ENCODE results near the gene MGA. TPM values are rescaled to one million over a fixed set of nuclear protein-coding genes. Genes with fewer than 3 reads are reported as not detected.

MGA gene
- total RNA-seq, 1 experiment from 2014 or later = 35.9 TPM

DNA sequence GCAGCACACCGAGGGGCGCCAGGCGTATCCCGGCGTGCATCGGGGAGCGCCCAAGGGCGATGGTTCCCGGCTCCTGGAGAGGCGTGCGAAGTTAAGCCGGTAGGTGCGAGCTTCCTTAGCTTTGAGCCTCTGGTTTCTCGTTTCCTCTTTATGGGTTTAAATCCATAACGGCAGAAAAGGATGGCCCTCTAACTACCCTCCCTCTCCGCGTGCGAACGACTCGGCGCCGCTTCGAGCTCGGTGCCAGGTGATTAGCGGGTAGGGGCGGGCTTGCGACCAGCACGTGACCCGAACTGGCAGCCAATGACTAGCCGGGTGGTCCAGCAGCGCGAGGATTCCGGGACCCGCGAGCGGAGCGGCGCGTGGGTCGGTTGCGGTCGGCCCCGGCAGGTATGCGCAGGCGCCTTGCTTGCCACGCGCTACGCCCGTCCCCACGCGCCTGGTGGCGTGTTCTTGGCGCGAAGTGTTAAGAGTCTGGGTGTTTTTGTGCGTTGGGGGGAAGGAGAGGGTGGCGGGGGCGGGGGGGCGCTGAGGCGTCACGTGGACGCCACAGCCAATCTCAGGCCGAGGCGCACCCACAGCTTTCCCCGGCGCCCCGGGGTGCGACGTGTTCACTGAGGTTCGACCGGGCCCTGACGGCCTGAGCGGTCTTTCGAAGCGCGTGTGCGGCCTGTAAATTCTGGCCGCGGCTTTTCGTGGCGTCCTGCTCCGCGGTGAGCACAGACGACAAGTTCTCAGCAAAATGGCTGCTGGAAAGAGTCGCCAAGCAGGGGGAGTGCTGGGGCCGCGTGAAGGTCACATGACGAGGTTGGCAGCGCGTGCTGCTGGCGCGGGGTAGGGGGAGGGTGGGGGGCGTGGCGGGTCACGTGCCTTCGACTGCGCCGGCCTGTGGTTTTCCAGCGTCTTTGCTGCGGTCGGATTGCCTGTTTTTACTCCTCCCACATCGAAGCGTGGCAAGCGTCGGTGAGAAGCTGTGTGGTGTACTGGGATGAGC lies 38.7 kb upstream of the MGA start (continued):
- TF ChIP-seq, protein P1, sequence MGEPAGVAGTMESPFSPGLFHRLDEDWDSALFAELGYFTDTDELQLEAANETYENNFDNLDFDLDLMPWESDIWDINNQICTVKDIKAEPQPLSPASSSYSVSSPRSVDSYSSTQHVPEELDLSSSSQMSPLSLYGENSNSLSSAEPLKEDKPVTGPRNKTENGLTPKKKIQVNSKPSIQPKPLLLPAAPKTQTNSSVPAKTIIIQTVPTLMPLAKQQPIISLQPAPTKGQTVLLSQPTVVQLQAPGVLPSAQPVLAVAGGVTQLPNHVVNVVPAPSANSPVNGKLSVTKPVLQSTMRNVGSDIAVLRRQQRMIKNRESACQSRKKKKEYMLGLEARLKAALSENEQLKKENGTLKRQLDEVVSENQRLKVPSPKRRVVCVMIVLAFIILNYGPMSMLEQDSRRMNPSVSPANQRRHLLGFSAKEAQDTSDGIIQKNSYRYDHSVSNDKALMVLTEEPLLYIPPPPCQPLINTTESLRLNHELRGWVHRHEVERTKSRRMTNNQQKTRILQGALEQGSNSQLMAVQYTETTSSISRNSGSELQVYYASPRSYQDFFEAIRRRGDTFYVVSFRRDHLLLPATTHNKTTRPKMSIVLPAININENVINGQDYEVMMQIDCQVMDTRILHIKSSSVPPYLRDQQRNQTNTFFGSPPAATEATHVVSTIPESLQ (CRISPR knock-in tag; IDR thresholded peaks at IDR 0.05) = peak; percentile 89; the same call in 1 of the 2 replicates
- TF ChIP-seq TEAD4 (CRISPR knock-in tag; IDR thresholded peaks at IDR 0.05) (peak; percentile 92), PRRX2 (CRISPR knock-in tag; IDR thresholded peaks at IDR 0.05) (no peak), RORB (CRISPR knock-in tag; IDR thresholded peaks at IDR 0.05) (no peak), ZBTB21 (CRISPR knock-in tag; IDR thresholded peaks at IDR 0.05; ENCODE audit: borderline replicate concordance) (peak; percentile 95), SMAD3 (CRISPR knock-in tag; IDR thresholded peaks at IDR 0.05; ENCODE audit: borderline replicate concordance) (peak; percentile 99), SMAD4 (CRISPR knock-in tag; IDR thresholded peaks at IDR 0.05) (peak; percentile 96), ZNF263 (CRISPR knock-in tag; IDR thresholded peaks at IDR 0.05; ENCODE audit: low read depth) (peak; percentile 80)
- TF ChIP-seq, protein P2, sequence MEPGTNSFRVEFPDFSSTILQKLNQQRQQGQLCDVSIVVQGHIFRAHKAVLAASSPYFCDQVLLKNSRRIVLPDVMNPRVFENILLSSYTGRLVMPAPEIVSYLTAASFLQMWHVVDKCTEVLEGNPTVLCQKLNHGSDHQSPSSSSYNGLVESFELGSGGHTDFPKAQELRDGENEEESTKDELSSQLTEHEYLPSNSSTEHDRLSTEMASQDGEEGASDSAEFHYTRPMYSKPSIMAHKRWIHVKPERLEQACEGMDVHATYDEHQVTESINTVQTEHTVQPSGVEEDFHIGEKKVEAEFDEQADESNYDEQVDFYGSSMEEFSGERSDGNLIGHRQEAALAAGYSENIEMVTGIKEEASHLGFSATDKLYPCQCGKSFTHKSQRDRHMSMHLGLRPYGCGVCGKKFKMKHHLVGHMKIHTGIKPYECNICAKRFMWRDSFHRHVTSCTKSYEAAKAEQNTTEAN (CRISPR knock-in tag; IDR thresholded peaks at IDR 0.05) = peak; percentile 96
- TF ChIP-seq, protein P3, sequence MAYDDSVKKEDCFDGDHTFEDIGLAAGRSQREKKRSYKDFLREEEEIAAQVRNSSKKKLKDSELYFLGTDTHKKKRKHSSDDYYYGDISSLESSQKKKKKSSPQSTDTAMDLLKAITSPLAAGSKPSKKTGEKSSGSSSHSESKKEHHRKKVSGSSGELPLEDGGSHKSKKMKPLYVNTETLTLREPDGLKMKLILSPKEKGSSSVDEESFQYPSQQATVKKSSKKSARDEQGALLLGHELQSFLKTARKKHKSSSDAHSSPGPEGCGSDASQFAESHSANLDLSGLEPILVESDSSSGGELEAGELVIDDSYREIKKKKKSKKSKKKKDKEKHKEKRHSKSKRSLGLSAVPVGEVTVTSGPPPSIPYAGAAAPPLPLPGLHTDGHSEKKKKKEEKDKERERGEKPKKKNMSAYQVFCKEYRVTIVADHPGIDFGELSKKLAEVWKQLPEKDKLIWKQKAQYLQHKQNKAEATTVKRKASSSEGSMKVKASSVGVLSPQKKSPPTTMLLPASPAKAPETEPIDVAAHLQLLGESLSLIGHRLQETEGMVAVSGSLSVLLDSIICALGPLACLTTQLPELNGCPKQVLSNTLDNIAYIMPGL (CRISPR knock-in tag; IDR thresholded peaks at IDR 0.05) = peak; percentile 79
- TF ChIP-seq, protein P4, sequence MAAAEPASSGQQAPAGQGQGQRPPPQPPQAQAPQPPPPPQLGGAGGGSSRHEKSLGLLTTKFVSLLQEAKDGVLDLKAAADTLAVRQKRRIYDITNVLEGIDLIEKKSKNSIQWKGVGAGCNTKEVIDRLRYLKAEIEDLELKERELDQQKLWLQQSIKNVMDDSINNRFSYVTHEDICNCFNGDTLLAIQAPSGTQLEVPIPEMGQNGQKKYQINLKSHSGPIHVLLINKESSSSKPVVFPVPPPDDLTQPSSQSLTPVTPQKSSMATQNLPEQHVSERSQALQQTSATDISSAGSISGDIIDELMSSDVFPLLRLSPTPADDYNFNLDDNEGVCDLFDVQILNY (CRISPR knock-in tag; IDR thresholded peaks at IDR 0.05) = peak; percentile 93
- TF ChIP-seq, protein P5, sequence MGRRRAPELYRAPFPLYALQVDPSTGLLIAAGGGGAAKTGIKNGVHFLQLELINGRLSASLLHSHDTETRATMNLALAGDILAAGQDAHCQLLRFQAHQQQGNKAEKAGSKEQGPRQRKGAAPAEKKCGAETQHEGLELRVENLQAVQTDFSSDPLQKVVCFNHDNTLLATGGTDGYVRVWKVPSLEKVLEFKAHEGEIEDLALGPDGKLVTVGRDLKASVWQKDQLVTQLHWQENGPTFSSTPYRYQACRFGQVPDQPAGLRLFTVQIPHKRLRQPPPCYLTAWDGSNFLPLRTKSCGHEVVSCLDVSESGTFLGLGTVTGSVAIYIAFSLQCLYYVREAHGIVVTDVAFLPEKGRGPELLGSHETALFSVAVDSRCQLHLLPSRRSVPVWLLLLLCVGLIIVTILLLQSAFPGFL (CRISPR knock-in tag; IDR thresholded peaks at IDR 0.05; ENCODE audit: borderline replicate concordance) = peak; percentile 98
- TF ChIP-seq, protein P6, sequence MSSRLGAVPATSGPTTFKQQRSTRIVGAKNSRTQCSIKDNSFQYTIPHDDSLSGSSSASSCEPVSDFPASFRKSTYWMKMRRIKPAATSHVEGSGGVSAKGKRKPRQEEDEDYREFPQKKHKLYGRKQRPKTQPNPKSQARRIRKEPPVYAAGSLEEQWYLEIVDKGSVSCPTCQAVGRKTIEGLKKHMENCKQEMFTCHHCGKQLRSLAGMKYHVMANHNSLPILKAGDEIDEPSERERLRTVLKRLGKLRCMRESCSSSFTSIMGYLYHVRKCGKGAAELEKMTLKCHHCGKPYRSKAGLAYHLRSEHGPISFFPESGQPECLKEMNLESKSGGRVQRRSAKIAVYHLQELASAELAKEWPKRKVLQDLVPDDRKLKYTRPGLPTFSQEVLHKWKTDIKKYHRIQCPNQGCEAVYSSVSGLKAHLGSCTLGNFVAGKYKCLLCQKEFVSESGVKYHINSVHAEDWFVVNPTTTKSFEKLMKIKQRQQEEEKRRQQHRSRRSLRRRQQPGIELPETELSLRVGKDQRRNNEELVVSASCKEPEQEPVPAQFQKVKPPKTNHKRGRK (CRISPR knock-in tag; IDR thresholded peaks at IDR 0.05; ENCODE audit: borderline replicate concordance) = peak; percentile 76; the same call in 1 of the 2 replicates
- TF ChIP-seq, protein P7, sequence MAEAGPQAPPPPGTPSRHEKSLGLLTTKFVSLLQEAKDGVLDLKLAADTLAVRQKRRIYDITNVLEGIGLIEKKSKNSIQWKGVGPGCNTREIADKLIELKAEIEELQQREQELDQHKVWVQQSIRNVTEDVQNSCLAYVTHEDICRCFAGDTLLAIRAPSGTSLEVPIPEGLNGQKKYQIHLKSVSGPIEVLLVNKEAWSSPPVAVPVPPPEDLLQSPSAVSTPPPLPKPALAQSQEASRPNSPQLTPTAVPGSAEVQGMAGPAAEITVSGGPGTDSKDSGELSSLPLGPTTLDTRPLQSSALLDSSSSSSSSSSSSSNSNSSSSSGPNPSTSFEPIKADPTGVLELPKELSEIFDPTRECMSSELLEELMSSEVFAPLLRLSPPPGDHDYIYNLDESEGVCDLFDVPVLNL (CRISPR knock-in tag; IDR thresholded peaks at IDR 0.05; ENCODE audit: borderline replicate concordance, low read depth) = no peak; the same call in 1 of the 2 replicates
- TF ChIP-seq, protein P8, sequence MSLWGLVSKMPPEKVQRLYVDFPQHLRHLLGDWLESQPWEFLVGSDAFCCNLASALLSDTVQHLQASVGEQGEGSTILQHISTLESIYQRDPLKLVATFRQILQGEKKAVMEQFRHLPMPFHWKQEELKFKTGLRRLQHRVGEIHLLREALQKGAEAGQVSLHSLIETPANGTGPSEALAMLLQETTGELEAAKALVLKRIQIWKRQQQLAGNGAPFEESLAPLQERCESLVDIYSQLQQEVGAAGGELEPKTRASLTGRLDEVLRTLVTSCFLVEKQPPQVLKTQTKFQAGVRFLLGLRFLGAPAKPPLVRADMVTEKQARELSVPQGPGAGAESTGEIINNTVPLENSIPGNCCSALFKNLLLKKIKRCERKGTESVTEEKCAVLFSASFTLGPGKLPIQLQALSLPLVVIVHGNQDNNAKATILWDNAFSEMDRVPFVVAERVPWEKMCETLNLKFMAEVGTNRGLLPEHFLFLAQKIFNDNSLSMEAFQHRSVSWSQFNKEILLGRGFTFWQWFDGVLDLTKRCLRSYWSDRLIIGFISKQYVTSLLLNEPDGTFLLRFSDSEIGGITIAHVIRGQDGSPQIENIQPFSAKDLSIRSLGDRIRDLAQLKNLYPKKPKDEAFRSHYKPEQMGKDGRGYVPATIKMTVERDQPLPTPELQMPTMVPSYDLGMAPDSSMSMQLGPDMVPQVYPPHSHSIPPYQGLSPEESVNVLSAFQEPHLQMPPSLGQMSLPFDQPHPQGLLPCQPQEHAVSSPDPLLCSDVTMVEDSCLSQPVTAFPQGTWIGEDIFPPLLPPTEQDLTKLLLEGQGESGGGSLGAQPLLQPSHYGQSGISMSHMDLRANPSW (CRISPR knock-in tag; conservative IDR thresholded peaks at IDR 0.05; ENCODE audit: low read depth) = no peak
- TF ChIP-seq, protein P9, sequence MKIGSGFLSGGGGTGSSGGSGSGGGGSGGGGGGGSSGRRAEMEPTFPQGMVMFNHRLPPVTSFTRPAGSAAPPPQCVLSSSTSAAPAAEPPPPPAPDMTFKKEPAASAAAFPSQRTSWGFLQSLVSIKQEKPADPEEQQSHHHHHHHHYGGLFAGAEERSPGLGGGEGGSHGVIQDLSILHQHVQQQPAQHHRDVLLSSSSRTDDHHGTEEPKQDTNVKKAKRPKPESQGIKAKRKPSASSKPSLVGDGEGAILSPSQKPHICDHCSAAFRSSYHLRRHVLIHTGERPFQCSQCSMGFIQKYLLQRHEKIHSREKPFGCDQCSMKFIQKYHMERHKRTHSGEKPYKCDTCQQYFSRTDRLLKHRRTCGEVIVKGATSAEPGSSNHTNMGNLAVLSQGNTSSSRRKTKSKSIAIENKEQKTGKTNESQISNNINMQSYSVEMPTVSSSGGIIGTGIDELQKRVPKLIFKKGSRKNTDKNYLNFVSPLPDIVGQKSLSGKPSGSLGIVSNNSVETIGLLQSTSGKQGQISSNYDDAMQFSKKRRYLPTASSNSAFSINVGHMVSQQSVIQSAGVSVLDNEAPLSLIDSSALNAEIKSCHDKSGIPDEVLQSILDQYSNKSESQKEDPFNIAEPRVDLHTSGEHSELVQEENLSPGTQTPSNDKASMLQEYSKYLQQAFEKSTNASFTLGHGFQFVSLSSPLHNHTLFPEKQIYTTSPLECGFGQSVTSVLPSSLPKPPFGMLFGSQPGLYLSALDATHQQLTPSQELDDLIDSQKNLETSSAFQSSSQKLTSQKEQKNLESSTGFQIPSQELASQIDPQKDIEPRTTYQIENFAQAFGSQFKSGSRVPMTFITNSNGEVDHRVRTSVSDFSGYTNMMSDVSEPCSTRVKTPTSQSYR (CRISPR knock-in tag; IDR thresholded peaks at IDR 0.05) = peak; percentile 97
- TF ChIP-seq, protein P10, sequence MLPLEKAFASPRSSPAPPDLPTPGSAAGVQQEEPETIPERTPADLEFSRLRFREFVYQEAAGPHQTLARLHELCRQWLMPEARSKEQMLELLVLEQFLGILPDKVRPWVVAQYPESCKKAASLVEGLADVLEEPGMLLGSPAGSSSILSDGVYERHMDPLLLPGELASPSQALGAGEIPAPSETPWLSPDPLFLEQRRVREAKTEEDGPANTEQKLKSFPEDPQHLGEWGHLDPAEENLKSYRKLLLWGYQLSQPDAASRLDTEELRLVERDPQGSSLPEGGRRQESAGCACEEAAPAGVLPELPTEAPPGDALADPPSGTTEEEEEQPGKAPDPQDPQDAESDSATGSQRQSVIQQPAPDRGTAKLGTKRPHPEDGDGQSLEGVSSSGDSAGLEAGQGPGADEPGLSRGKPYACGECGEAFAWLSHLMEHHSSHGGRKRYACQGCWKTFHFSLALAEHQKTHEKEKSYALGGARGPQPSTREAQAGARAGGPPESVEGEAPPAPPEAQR (CRISPR knock-in tag; IDR thresholded peaks at IDR 0.05) = no peak

Data from WTC11 (cell line).